ENCODE data around the gene RBBP7. TPM values are rescaled to one million over a fixed set of nuclear protein-coding genes. Genes with fewer than 3 reads are reported as not detected.

Gene RBBP7
- total RNA-seq, 1 experiment from 2014 or later = 155 TPM

DNA sequence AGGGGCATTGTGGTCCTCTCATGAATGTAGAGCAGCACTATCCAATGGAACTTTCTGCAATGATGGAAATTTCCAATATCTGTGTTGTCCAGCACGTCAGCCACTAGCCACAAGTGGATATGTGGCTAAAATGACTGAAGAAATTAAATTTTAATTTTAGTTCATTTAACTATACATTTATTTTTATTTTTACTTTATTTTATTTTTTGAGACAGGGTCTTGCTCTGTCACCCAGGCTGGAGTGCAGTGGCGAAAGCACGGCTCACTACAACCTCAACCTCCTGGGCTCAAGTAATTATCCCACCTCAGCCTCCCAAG is 13.3 kb upstream of the RBBP7 start:
- H3K9ac ChIP-seq (ENCODE audit: low read length) = no peak overlapping the region
- H3K9me2 ChIP-seq (replicated peaks; ENCODE audit: low read length) = no peaks in the 10 kb centered on the region
- no peaks in the 10 kb centered on the region for H3K36me3 ChIP-seq (ENCODE audit: low read depth, low read length)
- H3K79me2 ChIP-seq (ENCODE audit: low read length) = no peaks in the 10 kb centered on the region
- ATAC-seq = no peak
- H3K4me3 ChIP-seq (ENCODE audit: low read length) = peak overlapping the region; percentile 74; the same call in 1 of the 2 replicates
- H3K27me3 ChIP-seq (ENCODE audit: low read length) = no peaks in the 10 kb centered on the region
- peak overlapping the region; percentile 95; the same call in 1 of the 2 replicates for H2AFZ ChIP-seq (ENCODE audit: low read length)
- H3F3A ChIP-seq (ENCODE audit: low read length, unreplicated experiment) = no peaks in the 10 kb centered on the region
- intact Hi-C loops (cut with micrococcal nuclease) = loop anchor here (1.0 to 5.0 kb wide), 4 partner anchors 57 to 200 kb away; partner anchors contain the start of gene REPS2
- no peak overlapping the region for H3K27ac ChIP-seq (ENCODE audit: low read length)
- CTCF ChIA-PET = interaction anchor here (0.6 to 2.5 kb wide), 13 partner anchors 8 to 199 kb away, joined by 3 to 51 read pairs (median 4); partner anchors contain the start of genes RBBP7 and REPS2
- POLR2A ChIA-PET (ENCODE audit: unreplicated experiment) = no interaction called here
- H3K4me1 ChIP-seq (ENCODE audit: insufficient read depth, low read length) = peaks cover 3% of the 10 kb centered on the region; the same call in 1 of the 2 replicates
- H3K4me2 ChIP-seq (ENCODE audit: low read length) = peak overlapping the region; percentile 94
- DNase-seq = no peak
- BruUV-seq (replicated peaks) = no TSS peak
- no peaks in the 10 kb centered on the region for H3K9me3 ChIP-seq (ENCODE audit: low read length)
- H4K20me1 ChIP-seq (ENCODE audit: low read length) = no peaks in the 10 kb centered on the region
- no peak for TF ChIP-seq EZH2phosphoT487 (IDR thresholded peaks at IDR 0.05; ENCODE audit: borderline replicate concordance, low read length)

DNA sequence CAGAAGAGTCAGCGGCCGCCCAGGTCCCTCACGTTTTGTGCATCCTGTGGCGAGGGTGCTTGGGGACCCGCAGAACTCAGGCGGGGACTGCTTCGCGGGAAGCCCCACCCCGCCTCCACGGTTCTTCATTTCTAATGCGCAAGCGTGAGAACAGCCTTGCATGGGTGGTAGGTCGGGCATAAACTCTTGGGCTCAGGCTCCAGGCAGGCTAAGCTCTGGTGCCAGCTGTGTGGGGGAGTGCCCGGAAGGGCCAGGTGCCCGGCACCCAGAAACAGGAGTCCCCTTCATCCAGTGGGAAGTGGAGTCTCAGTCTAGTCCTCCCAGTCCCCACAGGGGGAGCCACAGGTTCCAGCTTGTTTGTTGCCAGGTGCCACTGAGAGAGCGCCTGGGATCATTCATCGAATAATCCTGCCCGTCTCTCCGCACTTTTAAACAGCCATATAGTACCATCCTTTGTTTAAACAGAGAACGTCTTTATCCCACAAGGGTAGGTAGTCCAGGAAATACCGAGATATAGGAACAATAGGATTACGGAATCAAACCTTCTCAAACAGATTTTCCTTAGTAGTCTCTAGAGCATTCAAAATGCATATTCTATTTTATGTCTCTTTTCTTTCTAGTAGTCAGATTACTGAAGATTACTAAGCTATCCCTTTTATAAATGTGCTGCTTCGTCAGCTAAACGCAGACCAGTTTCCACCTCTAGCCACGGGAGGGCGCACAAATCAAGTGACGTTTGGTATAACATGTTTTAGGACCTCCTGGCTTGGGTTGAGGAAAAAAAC is 12.7 kb upstream of the RBBP7 start:
- no peaks in the 10 kb centered on the region for H3K27me3 ChIP-seq (ENCODE audit: low read length)
- intact Hi-C loops (cut with micrococcal nuclease) = loop anchor here (1.0 to 5.0 kb wide), 4 partner anchors 56 to 200 kb away; partner anchors contain the start of gene REPS2

GRCh38 chrX:16882169-16882568 is 12.0 kb upstream of the RBBP7 start:
- Histone ChIP-seq H3K4me2 (ENCODE audit: low read length) (peak overlapping the region; percentile 94), H4K20me1 (ENCODE audit: low read length) (no peaks in the 10 kb centered on the region), H3K27me3 (ENCODE audit: low read length) (no peaks in the 10 kb centered on the region), H3K9me2 (replicated peaks; ENCODE audit: low read length) (no peaks in the 10 kb centered on the region), H3F3A (ENCODE audit: low read length, unreplicated experiment) (no peaks in the 10 kb centered on the region), H2AFZ (ENCODE audit: low read length) (peak overlapping the region; percentile 95), H3K9ac (ENCODE audit: low read length) (peak overlapping the region; percentile 56; the same call in 1 of the 2 replicates), H3K79me2 (ENCODE audit: low read length) (no peaks in the 10 kb centered on the region), H3K4me3 (ENCODE audit: low read length) (peak overlapping the region; percentile 74), H3K9me3 (ENCODE audit: low read length) (no peaks in the 10 kb centered on the region), H3K4me1 (ENCODE audit: insufficient read depth, low read length) (peaks cover 3% of the 10 kb centered on the region; the same call in 1 of the 2 replicates), H3K27ac (ENCODE audit: low read length) (no peak overlapping the region), H3K36me3 (ENCODE audit: low read depth, low read length) (no peaks in the 10 kb centered on the region)
- BruUV-seq (replicated peaks) = no TSS peak
- ATAC-seq (peak; percentile 58), DNase-seq (peak; percentile 23)
- intact Hi-C loops (cut with micrococcal nuclease) = loop anchor here (2.0 to 5.0 kb wide), 2 partner anchors 55 to 65 kb away; partner anchors contain the start of gene REPS2
- TF ChIP-seq EZH2phosphoT487 (IDR thresholded peaks at IDR 0.05; ENCODE audit: borderline replicate concordance, low read length) (no peak), EZH2 (IDR thresholded peaks at IDR 0.05; ENCODE audit: low read length, unreplicated experiment) (no peak), CTCF (conservative IDR thresholded peaks at IDR 0.05; ENCODE audit: low read depth, low read length) (no peak)
- CTCF ChIA-PET = interaction anchor here (0.6 to 2.5 kb wide), 7 partner anchors 9 to 201 kb away, joined by 3 to 51 read pairs (median 5); no protein-coding TSS in a partner anchor
- POLR2A ChIA-PET (ENCODE audit: unreplicated experiment) = no interaction called here

More for the DNA sequence above, 12.7 kb upstream of the RBBP7 start:
- Histone ChIP-seq H3K4me3 (ENCODE audit: low read length) (peak overlapping the region; percentile 74), H3K27ac (ENCODE audit: low read length) (peak overlapping the region; percentile 13; the same call in 1 of the 2 replicates), H3K79me2 (ENCODE audit: low read length) (no peaks in the 10 kb centered on the region), H3K36me3 (ENCODE audit: low read depth, low read length) (no peaks in the 10 kb centered on the region), H4K20me1 (ENCODE audit: low read length) (no peaks in the 10 kb centered on the region), H3K9me3 (ENCODE audit: low read length) (no peaks in the 10 kb centered on the region), H3K4me1 (ENCODE audit: insufficient read depth, low read length) (peaks cover 3% of the 10 kb centered on the region; the same call in 1 of the 2 replicates), H3F3A (ENCODE audit: low read length, unreplicated experiment) (no peaks in the 10 kb centered on the region), H2AFZ (ENCODE audit: low read length) (peak overlapping the region; percentile 95), H3K9ac (ENCODE audit: low read length) (peak overlapping the region; percentile 56), H3K4me2 (ENCODE audit: low read length) (peak overlapping the region; percentile 94), H3K9me2 (replicated peaks; ENCODE audit: low read length) (no peaks in the 10 kb centered on the region)
- CTCF ChIA-PET = interaction anchor here (0.6 to 2.5 kb wide), 16 partner anchors 9 to 200 kb away, joined by 3 to 51 read pairs (median 4); partner anchors contain the start of genes RBBP7 and REPS2
- POLR2A ChIA-PET (ENCODE audit: unreplicated experiment) = no interaction called here
- DNase-seq (peak; percentile 85), ATAC-seq (peak; percentile 81)
- peak; percentile 81 for TF ChIP-seq CTCF (conservative IDR thresholded peaks at IDR 0.05; ENCODE audit: low read depth, low read length)
- TF ChIP-seq EZH2phosphoT487 (IDR thresholded peaks at IDR 0.05; ENCODE audit: borderline replicate concordance, low read length) = no peak
- TF ChIP-seq EZH2 (IDR thresholded peaks at IDR 0.05; ENCODE audit: low read length, unreplicated experiment) = no peak
- BruUV-seq (replicated peaks) = no TSS peak
